Measurements from ENCODE around the gene PPP1R9A. TPM values are rescaled to one million over a fixed set of nuclear protein-coding genes. Genes with fewer than 3 reads are reported as not detected.

PPP1R9A gene
- total and polyA plus RNA-seq, 5 experiments from 2014 or later: 0.14 to 0.75 (median 0.18) TPM; not detected in 2

- Mint-ChIP-seq H3K27ac (no peak overlapping the region), H3K36me3 (no peaks in the 10 kb centered on the region)
- POLR2A ChIA-PET: no interaction called here
Measured at GRCh38 chr7:95035295-95035694, 127.9 kb downstream of the PPP1R9A start.

GRCh38 chr7:95041031-95041430 is 133.6 kb downstream of the PPP1R9A start:
- Mint-ChIP-seq H3K4me1 (no peaks in the 10 kb centered on the region), H3K27ac (no peak overlapping the region), H3K36me3 (no peaks in the 10 kb centered on the region), H3K9me3 (peaks cover 0 to 2% (median 0%) of the 10 kb centered on the region in 9 donors), H3K27me3 (peaks cover 0 to 4% (median 0%) of the 10 kb centered on the region in 5 donors), H3K4me3 (no peak overlapping the region)
- DNase-seq: no peak
- ATAC-seq: no peak
- POLR2A ChIA-PET: no interaction called here

More at GRCh38 chr7:95035295-95035694, 127.9 kb downstream of the PPP1R9A start:
- no peak for ATAC-seq
- DNase-seq: no peak
- Mint-ChIP-seq H3K4me3 (no peak overlapping the region), H3K9me3 (no peaks in the 10 kb centered on the region), H3K4me1 (no peaks in the 10 kb centered on the region), H3K27me3 (peaks cover 0 to 4% (median 0%) of the 10 kb centered on the region in 5 donors)

- Mint-ChIP-seq H3K36me3 (no peaks in the 10 kb centered on the region), H3K27me3 (no peaks in the 10 kb centered on the region), H3K4me3 (no peak overlapping the region), H3K9me3 (peaks cover 0 to 2% (median 0%) of the 10 kb centered on the region in 9 donors), H3K27ac (no peak overlapping the region), H3K4me1 (no peaks in the 10 kb centered on the region)
- ATAC-seq (no peak), DNase-seq (no peak)
- POLR2A ChIA-PET: no interaction called here
Measured at GRCh38 chr7:95045236-95045923, 138.0 kb downstream of the PPP1R9A start.

- POLR2A ChIA-PET: no interaction called here
- Mint-ChIP-seq H3K4me3 (no peak overlapping the region), H3K4me1 (no peaks in the 10 kb centered on the region), H3K9me3 (peaks cover 0 to 2% (median 0%) of the 10 kb centered on the region in 9 donors), H3K27ac (no peak overlapping the region), H3K27me3 (no peaks in the 10 kb centered on the region), H3K36me3 (no peaks in the 10 kb centered on the region)
- DNase-seq: no peak
- ATAC-seq: no peak
Measured at GRCh38 chr7:95046494-95047240, 139.3 kb downstream of the PPP1R9A start.

- H3K4me1 Mint-ChIP-seq: no peaks in the 10 kb centered on the region
- ATAC-seq (no peak), DNase-seq (no peak)
- H3K9me3 Mint-ChIP-seq: peaks cover 0 to 2% (median 0%) of the 10 kb centered on the region in 9 donors
- H3K27me3 Mint-ChIP-seq: no peaks in the 10 kb centered on the region
- POLR2A ChIA-PET: no interaction called here
- H3K27ac Mint-ChIP-seq: no peak overlapping the region
- no peak overlapping the region for H3K4me3 Mint-ChIP-seq
- no peaks in the 10 kb centered on the region for H3K36me3 Mint-ChIP-seq
Measured at GRCh38 chr7:95047291-95047690, 139.9 kb downstream of the PPP1R9A start.

- H3K36me3 Mint-ChIP-seq: no peaks in the 10 kb centered on the region
- no peak for ATAC-seq
- H3K27me3 Mint-ChIP-seq: no peaks in the 10 kb centered on the region
- H3K27ac Mint-ChIP-seq: no peak overlapping the region
- POLR2A ChIA-PET: no interaction called here
- H3K4me3 Mint-ChIP-seq: no peak overlapping the region
- H3K4me1 Mint-ChIP-seq: no peaks in the 10 kb centered on the region
- H3K9me3 Mint-ChIP-seq: no peaks in the 10 kb centered on the region
- DNase-seq: no peak
Measured at GRCh38 chr7:95052566-95053094, 145.2 kb downstream of the PPP1R9A start.

GRCh38 chr7:95054386-95054785 is 147.0 kb downstream of the PPP1R9A start:
- ATAC-seq: no peak
- Mint-ChIP-seq H3K27ac (no peak overlapping the region), H3K27me3 (peaks cover 0 to 4% (median 0%) of the 10 kb centered on the region in 5 donors), H3K36me3 (no peaks in the 10 kb centered on the region), H3K9me3 (no peaks in the 10 kb centered on the region), H3K4me3 (no peak overlapping the region), H3K4me1 (no peaks in the 10 kb centered on the region)
- DNase-seq: peak in 1 of 10 donors; percentile 22
- POLR2A ChIA-PET: no interaction called here

- no peak overlapping the region for H3K27ac Mint-ChIP-seq
- H3K4me1 Mint-ChIP-seq: no peaks in the 10 kb centered on the region
- POLR2A ChIA-PET: no interaction called here
- DNase-seq (no peak), ATAC-seq (no peak)
- no peaks in the 10 kb centered on the region for H3K36me3 Mint-ChIP-seq
- no peaks in the 10 kb centered on the region for H3K9me3 Mint-ChIP-seq
- H3K27me3 Mint-ChIP-seq: peaks cover 0 to 4% (median 0%) of the 10 kb centered on the region in 5 donors
- no peak overlapping the region for H3K4me3 Mint-ChIP-seq
Measured at GRCh38 chr7:95055295-95055694, 147.9 kb downstream of the PPP1R9A start.

- POLR2A ChIA-PET: no interaction called here
- no peaks in the 10 kb centered on the region for H3K9me3 Mint-ChIP-seq
- DNase-seq: no peak
- H3K36me3 Mint-ChIP-seq: no peaks in the 10 kb centered on the region
- no peak for ATAC-seq
- no peak overlapping the region for H3K27ac Mint-ChIP-seq
- no peak overlapping the region for H3K4me3 Mint-ChIP-seq
- H3K27me3 Mint-ChIP-seq: peaks cover 0 to 4% (median 0%) of the 10 kb centered on the region in 5 donors
- no peaks in the 10 kb centered on the region for H3K4me1 Mint-ChIP-seq
Measured at GRCh38 chr7:95056107-95056739, 148.8 kb downstream of the PPP1R9A start.

GRCh38 chr7:95056901-95057300 is 149.5 kb downstream of the PPP1R9A start:
- Mint-ChIP-seq H3K9me3 (no peaks in the 10 kb centered on the region), H3K36me3 (no peaks in the 10 kb centered on the region)

GRCh38 chr7:95059842-95060313 is 152.5 kb downstream of the PPP1R9A start:
- POLR2A ChIA-PET: no interaction called here
- DNase-seq (no peak), ATAC-seq (no peak)
- no peaks in the 10 kb centered on the region for H3K9me3 Mint-ChIP-seq
- H3K4me1 Mint-ChIP-seq: no peaks in the 10 kb centered on the region
- H3K27me3 Mint-ChIP-seq: peaks cover 0 to 4% (median 2%) of the 10 kb centered on the region in 5 donors
- H3K36me3 Mint-ChIP-seq: no peaks in the 10 kb centered on the region
- no peak overlapping the region for H3K27ac Mint-ChIP-seq
- no peak overlapping the region for H3K4me3 Mint-ChIP-seq

More at GRCh38 chr7:95056901-95057300, 149.5 kb downstream of the PPP1R9A start:
- H3K4me3 Mint-ChIP-seq: no peak overlapping the region
- H3K27me3 Mint-ChIP-seq: peaks cover 0 to 4% (median 0%) of the 10 kb centered on the region in 5 donors
- POLR2A ChIA-PET: no interaction called here
- no peak overlapping the region for H3K27ac Mint-ChIP-seq
- no peak for ATAC-seq
- no peaks in the 10 kb centered on the region for H3K4me1 Mint-ChIP-seq
- DNase-seq: no peak

- H3K4me3 Mint-ChIP-seq: no peak overlapping the region
- DNase-seq: no peak
- POLR2A ChIA-PET: no interaction called here
- no peaks in the 10 kb centered on the region for H3K4me1 Mint-ChIP-seq
- peaks cover 0 to 4% (median 2%) of the 10 kb centered on the region in 5 donors for H3K27me3 Mint-ChIP-seq
- H3K9me3 Mint-ChIP-seq: no peaks in the 10 kb centered on the region
- H3K36me3 Mint-ChIP-seq: no peaks in the 10 kb centered on the region
- ATAC-seq: no peak
- H3K27ac Mint-ChIP-seq: no peak overlapping the region
Measured at GRCh38 chr7:95062901-95063300, 155.5 kb downstream of the PPP1R9A start.
